ENCODE measurements around the gene HRK. TPM values are rescaled to one million over a fixed set of nuclear protein-coding genes. Genes with fewer than 3 reads are reported as not detected.

HRK gene
- total and polyA plus RNA-seq, 3 experiments from 2014 or later: not detected

- Histone ChIP-seq H3K36me3 (ENCODE audit: insufficient read depth, low read length) (no peaks in the 10 kb centered on the region), H3K9me3 (ENCODE audit: low read length) (no peaks in the 10 kb centered on the region), H3K4me3 (ENCODE audit: low read length) (no peak overlapping the region), H3K27ac (ENCODE audit: low read depth, low read length) (no peak overlapping the region), H3K27me3 (ENCODE audit: insufficient read depth, low read length, poor library complexity, severe bottlenecking) (no peaks in the 10 kb centered on the region), H3K4me1 (ENCODE audit: insufficient read depth, low read length) (no peaks in the 10 kb centered on the region)
- no peak overlapping the region for H3K27ac Mint-ChIP-seq
- POLR2A ChIA-PET: no interaction called here
- H3K27me3 Mint-ChIP-seq: peaks cover 25 to 33% of the 10 kb centered on the region in 2 donors
- DNase-seq: no peak
- no peak overlapping the region for H3K4me3 Mint-ChIP-seq
- CTCF ChIA-PET: no interaction called here
- H3K4me1 Mint-ChIP-seq: no peaks in the 10 kb centered on the region
- peaks cover 0 to 3% (median 0%) of the 10 kb centered on the region in 3 donors for H3K36me3 Mint-ChIP-seq
- no peaks in the 10 kb centered on the region for H3K9me3 Mint-ChIP-seq
These were observed 13.7 kb upstream of the HRK start for GRCh38 chr12:116894913-116895312.

GRCh38 chr12:116892349-116893140 is 11.3 kb upstream of the HRK start:
- no peaks in the 10 kb centered on the region for H3K27me3 ChIP-seq (ENCODE audit: insufficient read depth, low read length, poor library complexity, severe bottlenecking)
- H3K4me3 ChIP-seq (ENCODE audit: low read length): no peak overlapping the region
- POLR2A ChIA-PET: no interaction called here
- CTCF ChIA-PET: no interaction called here
- Mint-ChIP-seq H3K36me3 (no peaks in the 10 kb centered on the region), H3K27me3 (peaks cover 18 to 22% of the 10 kb centered on the region in 2 donors), H3K9me3 (no peaks in the 10 kb centered on the region), H3K4me3 (no peak overlapping the region), H3K4me1 (no peaks in the 10 kb centered on the region), H3K27ac (no peak overlapping the region)
- no peak overlapping the region for H3K27ac ChIP-seq (ENCODE audit: low read depth, low read length)
- no peak for DNase-seq
- no peaks in the 10 kb centered on the region for H3K4me1 ChIP-seq (ENCODE audit: insufficient read depth, low read length)
- no peaks in the 10 kb centered on the region for H3K9me3 ChIP-seq (ENCODE audit: low read length)
- H3K36me3 ChIP-seq (ENCODE audit: insufficient read depth, low read length): no peaks in the 10 kb centered on the region

GRCh38 chr12:116891019-116891418 is 9.8 kb upstream of the HRK start:
- Mint-ChIP-seq H3K4me3 (no peak overlapping the region), H3K27me3 (peaks cover 15 to 26% of the 10 kb centered on the region in 2 donors), H3K27ac (no peak overlapping the region), H3K36me3 (no peaks in the 10 kb centered on the region), H3K9me3 (no peaks in the 10 kb centered on the region), H3K4me1 (no peaks in the 10 kb centered on the region)
- POLR2A ChIA-PET: no interaction called here
- Histone ChIP-seq H3K9me3 (ENCODE audit: low read length) (no peaks in the 10 kb centered on the region), H3K27me3 (ENCODE audit: insufficient read depth, low read length, poor library complexity, severe bottlenecking) (no peaks in the 10 kb centered on the region), H3K36me3 (ENCODE audit: insufficient read depth, low read length) (no peaks in the 10 kb centered on the region), H3K27ac (ENCODE audit: low read depth, low read length) (no peak overlapping the region), H3K4me3 (ENCODE audit: low read length) (no peak overlapping the region), H3K4me1 (ENCODE audit: insufficient read depth, low read length) (no peaks in the 10 kb centered on the region)
- CTCF ChIA-PET: no interaction called here
- no peak for DNase-seq

GRCh38 chr12:116890330-116890729 is 9.1 kb upstream of the HRK start:
- no peak overlapping the region for H3K4me3 Mint-ChIP-seq
- Histone ChIP-seq H3K4me3 (ENCODE audit: low read length) (no peak overlapping the region), H3K27me3 (ENCODE audit: insufficient read depth, low read length, poor library complexity, severe bottlenecking) (no peaks in the 10 kb centered on the region), H3K4me1 (ENCODE audit: insufficient read depth, low read length) (no peaks in the 10 kb centered on the region), H3K9me3 (ENCODE audit: low read length) (no peaks in the 10 kb centered on the region), H3K36me3 (ENCODE audit: insufficient read depth, low read length) (no peaks in the 10 kb centered on the region), H3K27ac (ENCODE audit: low read depth, low read length) (no peak overlapping the region)
- ChIA-PET CTCF (no interaction called here), POLR2A (no interaction called here)
- peaks cover 15 to 25% of the 10 kb centered on the region in 2 donors for H3K27me3 Mint-ChIP-seq
- H3K36me3 Mint-ChIP-seq: no peaks in the 10 kb centered on the region
- no peaks in the 10 kb centered on the region for H3K4me1 Mint-ChIP-seq
- no peaks in the 10 kb centered on the region for H3K9me3 Mint-ChIP-seq
- H3K27ac Mint-ChIP-seq: no peak overlapping the region
- DNase-seq: no peak

GRCh38 chr12:116887897-116888296 is 6.7 kb upstream of the HRK start:
- no peaks in the 10 kb centered on the region for H3K4me1 ChIP-seq (ENCODE audit: insufficient read depth, low read length)
- H3K27me3 Mint-ChIP-seq: peaks cover 28 to 32% of the 10 kb centered on the region in 2 donors
- no peak for DNase-seq
- H3K4me1 Mint-ChIP-seq: peaks cover 0 to 3% (median 2%) of the 10 kb centered on the region in 3 donors
- no peaks in the 10 kb centered on the region for H3K9me3 ChIP-seq (ENCODE audit: low read length)
- no peak overlapping the region for H3K4me3 ChIP-seq (ENCODE audit: low read length)
- no peak overlapping the region for H3K4me3 Mint-ChIP-seq
- H3K36me3 ChIP-seq (ENCODE audit: insufficient read depth, low read length): no peaks in the 10 kb centered on the region
- no peaks in the 10 kb centered on the region for H3K27me3 ChIP-seq (ENCODE audit: insufficient read depth, low read length, poor library complexity, severe bottlenecking)
- no peak overlapping the region for H3K27ac ChIP-seq (ENCODE audit: low read depth, low read length)
- H3K9me3 Mint-ChIP-seq: no peaks in the 10 kb centered on the region
- no peak overlapping the region for H3K27ac Mint-ChIP-seq
- no peaks in the 10 kb centered on the region for H3K36me3 Mint-ChIP-seq
- ChIA-PET CTCF (no interaction called here), POLR2A (no interaction called here)

GRCh38 chr12:116887244-116887643 is 6.0 kb upstream of the HRK start:
- DNase-seq: no peak
- Mint-ChIP-seq H3K36me3 (no peaks in the 10 kb centered on the region), H3K4me3 (no peak overlapping the region), H3K27me3 (peaks cover 33 to 39% of the 10 kb centered on the region in 2 donors), H3K4me1 (peaks cover 5 to 9% (median 5%) of the 10 kb centered on the region in 3 donors), H3K27ac (no peak overlapping the region), H3K9me3 (no peaks in the 10 kb centered on the region)
- POLR2A ChIA-PET: no interaction called here
- no peak overlapping the region for H3K27ac ChIP-seq (ENCODE audit: low read depth, low read length)
- no peak overlapping the region for H3K4me3 ChIP-seq (ENCODE audit: low read length)
- H3K4me1 ChIP-seq (ENCODE audit: insufficient read depth, low read length): peaks cover 4% of the 10 kb centered on the region
- CTCF ChIA-PET: no interaction called here
- peaks cover 4% of the 10 kb centered on the region for H3K27me3 ChIP-seq (ENCODE audit: insufficient read depth, low read length, poor library complexity, severe bottlenecking)
- no peaks in the 10 kb centered on the region for H3K9me3 ChIP-seq (ENCODE audit: low read length)
- H3K36me3 ChIP-seq (ENCODE audit: insufficient read depth, low read length): no peaks in the 10 kb centered on the region

GRCh38 chr12:116885491-116885890 is 4.2 kb upstream of the HRK start:
- Histone ChIP-seq H3K4me3 (ENCODE audit: low read length) (no peak overlapping the region), H3K27me3 (ENCODE audit: insufficient read depth, low read length, poor library complexity, severe bottlenecking) (peaks cover 12% of the 10 kb centered on the region), H3K36me3 (ENCODE audit: insufficient read depth, low read length) (no peaks in the 10 kb centered on the region), H3K27ac (ENCODE audit: low read depth, low read length) (no peak overlapping the region), H3K4me1 (ENCODE audit: insufficient read depth, low read length) (peaks cover 9% of the 10 kb centered on the region), H3K9me3 (ENCODE audit: low read length) (no peaks in the 10 kb centered on the region)
- H3K36me3 Mint-ChIP-seq: no peaks in the 10 kb centered on the region
- CTCF ChIA-PET: no interaction called here
- no peak overlapping the region for H3K4me3 Mint-ChIP-seq
- peaks cover 35 to 50% of the 10 kb centered on the region in 2 donors for H3K27me3 Mint-ChIP-seq
- POLR2A ChIA-PET: no interaction called here
- no peak overlapping the region for H3K27ac Mint-ChIP-seq
- H3K9me3 Mint-ChIP-seq: no peaks in the 10 kb centered on the region
- peaks cover 14 to 20% (median 16%) of the 10 kb centered on the region in 3 donors for H3K4me1 Mint-ChIP-seq
- no peak for DNase-seq

- POLR2A ChIA-PET: no interaction called here
- H3K27me3 Mint-ChIP-seq: peaks cover 41 to 56% of the 10 kb centered on the region in 2 donors
- CTCF ChIA-PET: no interaction called here
- DNase-seq: no peak
- peaks cover 20 to 27% (median 23%) of the 10 kb centered on the region in 3 donors for H3K4me1 Mint-ChIP-seq
- Histone ChIP-seq H3K4me3 (ENCODE audit: low read length) (no peak overlapping the region), H3K36me3 (ENCODE audit: insufficient read depth, low read length) (no peaks in the 10 kb centered on the region), H3K27ac (ENCODE audit: low read depth, low read length) (no peak overlapping the region), H3K27me3 (ENCODE audit: insufficient read depth, low read length, poor library complexity, severe bottlenecking) (peaks cover 17% of the 10 kb centered on the region), H3K4me1 (ENCODE audit: insufficient read depth, low read length) (peaks cover 15% of the 10 kb centered on the region), H3K9me3 (ENCODE audit: low read length) (no peaks in the 10 kb centered on the region)
- H3K27ac Mint-ChIP-seq: peak overlapping the region in 1 of 8 donors; percentile 68
- no peaks in the 10 kb centered on the region for H3K9me3 Mint-ChIP-seq
- H3K4me3 Mint-ChIP-seq: no peak overlapping the region
- no peaks in the 10 kb centered on the region for H3K36me3 Mint-ChIP-seq
These were observed 3.6 kb upstream of the HRK start for GRCh38 chr12:116884871-116885270.
